Mucosa of gallbladder (tissue), 1 donor: Measurements from ENCODE around the gene GGN. TPM values are rescaled to one million over a fixed set of nuclear protein-coding genes. Genes with fewer than 3 reads are reported as not detected.
A peak's percentile ranks its signal among the peaks of the same experiment; 100 is the strongest.
"Not testable (repeated sequence)": the region's sequence is repeated elsewhere in the genome, so short reads cannot be mapped to it uniquely, and the experiment has no call there.

ENCODE experiments used
- DNase-seq: peaks from one replicate; pipeline ENCODE4 v3.0.0-alpha.2; 2020; ENCODE audit warnings: low spot score
- total RNA-seq: library from RNA; stranded (reverse); gene quantifications from one replicate; pipeline ENCODE4 v1.2.1, GENCODE V29; 2021
- donor health status: DM: no; HTN: no; CAD: no.

The GGN gene
- total RNA-seq, 1 donor from 2014 or later: 1.8 TPM

DNA sequence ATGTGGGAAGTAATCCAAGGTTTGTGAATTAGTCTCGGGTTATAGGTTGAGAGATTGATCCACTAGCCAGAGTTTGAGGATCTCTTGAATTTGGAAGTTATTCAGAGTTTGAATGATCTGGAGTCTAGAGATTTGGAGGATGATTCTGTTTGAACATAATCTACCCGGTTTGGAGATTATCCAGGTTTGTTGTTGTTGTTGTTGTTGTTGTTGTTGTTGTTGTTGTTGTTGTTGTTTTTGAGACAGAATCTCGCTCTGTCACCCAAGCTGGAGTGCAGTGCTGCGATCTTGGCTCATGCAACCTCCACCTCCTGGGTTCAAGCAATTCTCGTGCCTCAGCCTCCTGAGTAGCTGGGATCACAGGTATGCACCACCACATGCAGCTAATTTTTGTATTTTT lies 24.1 kb upstream of the GGN start:
- DNase-seq: not testable (repeated sequence)

GRCh38 chr19:38411041-38411712 lies 23.3 kb upstream of the GGN start:
- DNase-seq: no peak

DNA sequence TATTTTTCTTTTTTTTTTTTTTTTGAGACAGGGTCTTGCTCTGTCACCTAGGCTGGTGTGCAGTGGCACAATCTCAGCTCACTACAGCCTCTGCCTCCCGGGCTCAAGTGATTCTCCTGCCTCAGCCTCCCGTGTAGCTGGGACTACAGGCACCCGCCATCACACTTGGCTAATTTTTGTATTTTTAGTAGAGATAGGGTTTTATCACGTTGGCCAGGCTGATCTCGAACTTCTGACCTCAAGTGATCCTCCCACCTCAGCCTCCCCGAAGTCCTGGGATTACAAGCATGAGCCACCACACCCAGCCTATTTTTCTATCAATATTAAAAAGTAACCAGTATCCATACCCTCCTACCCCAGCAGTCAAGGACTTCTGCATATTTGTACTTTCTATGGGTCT lies 22.6 kb upstream of the GGN start:
- DNase-seq: not testable (repeated sequence)

DNA sequence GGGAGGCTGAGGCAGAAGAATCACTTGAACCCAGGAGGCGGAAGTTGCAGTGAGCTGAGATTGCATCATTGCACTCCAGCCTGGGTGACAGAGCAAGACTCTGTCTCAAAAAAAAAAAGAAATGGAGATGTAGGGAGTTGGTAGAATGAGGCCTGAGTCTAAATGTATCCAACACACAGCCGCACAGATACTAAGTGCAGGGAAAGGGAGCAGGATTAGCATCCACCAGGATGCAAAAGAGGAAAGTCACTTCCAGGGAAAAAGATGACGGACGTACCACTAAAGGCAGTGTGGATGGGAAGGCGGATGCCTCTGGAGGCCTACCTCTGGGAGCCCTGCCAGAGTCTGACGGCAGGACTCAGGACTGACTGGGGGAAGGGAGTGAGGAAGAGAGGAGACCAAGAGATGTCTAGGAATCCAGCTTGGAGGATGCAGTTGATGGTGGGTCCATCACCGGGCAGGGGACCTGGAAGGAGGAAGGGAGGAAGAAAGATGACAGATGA lies 21.8 kb upstream of the GGN start:
- no peak for DNase-seq

DNA sequence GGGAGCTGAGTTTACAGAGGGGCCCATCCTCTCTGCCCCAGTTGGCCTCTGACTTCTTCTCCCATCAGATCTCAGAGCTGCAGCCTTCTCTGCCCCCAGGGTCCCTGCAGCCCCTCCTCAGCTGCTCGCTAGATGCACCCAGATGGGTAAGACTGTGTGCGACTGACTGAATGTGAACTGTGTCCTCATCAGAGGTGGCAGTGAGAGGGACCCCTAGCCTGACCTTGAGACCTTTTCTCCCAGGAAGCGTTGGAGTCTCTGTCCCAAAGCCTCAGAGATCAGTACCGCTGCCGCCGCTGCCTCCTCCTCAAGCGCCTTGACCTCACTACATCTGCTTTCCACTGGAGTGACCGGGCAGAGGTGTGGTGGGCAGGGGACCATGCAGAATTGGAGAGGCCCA lies 17.4 kb upstream of the GGN start:
- DNase-seq: no peak

DNA sequence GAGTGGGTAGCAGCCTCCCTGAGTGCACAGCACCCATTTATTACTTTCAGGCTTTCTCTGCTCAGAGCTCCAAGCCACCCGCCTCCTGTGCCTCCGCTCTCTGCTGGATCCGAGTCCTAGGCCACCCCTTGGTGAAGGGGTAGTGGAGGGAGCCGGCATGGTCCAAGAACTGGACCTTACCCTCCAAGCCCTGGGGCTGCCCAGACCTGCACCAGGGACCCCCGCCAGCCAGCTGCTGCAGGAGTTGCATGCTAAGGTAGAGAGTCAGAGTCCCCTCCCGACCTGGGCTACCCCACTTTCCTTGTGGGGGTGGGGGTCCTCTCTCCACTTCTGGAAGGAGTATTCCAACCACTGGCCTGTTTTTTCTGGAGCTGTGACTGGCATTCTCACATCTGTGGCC lies 17.0 kb upstream of the GGN start:
- DNase-seq: no peak

DNA sequence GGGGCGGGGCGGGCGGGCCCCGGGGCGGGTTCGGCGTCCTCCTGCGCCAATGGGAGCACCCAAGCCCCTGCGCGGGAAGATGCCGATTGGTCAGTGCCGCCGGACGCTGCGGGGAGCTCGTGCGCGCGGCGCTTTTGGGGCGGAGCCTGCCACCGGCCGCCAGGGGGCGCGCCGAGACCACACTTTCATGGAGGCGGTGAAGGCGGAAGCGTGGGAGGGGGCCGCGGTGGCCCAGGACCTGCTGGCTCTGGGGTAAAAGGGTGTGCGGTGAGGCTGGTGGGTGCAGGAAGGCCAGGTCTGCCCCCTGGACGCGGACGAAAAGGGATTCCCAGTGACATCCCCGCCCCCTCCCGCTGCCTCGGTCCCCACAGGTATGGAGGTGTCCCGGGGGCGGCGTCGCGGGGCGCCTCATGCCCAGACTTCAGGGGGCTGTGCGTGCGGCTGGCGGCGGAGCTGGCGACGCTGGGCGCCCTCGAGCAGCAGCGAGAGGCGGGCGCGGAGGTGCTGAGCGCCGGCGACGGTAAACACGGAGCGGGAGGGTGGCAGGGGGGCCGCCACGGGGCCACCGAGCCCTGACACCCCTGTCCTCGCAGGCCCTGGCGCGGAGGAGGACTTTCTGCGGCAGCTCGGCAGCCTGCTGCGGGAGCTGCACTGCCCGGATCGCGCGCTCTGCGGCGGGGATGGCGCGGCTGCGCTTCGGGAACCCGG lies 15.3 kb upstream of the GGN start, which contains the start of gene FAM98C:
Gene FAM98C (plus strand): TSS at position 127 of the 708 bp plus-strand sequence. CDS start 61 bp downstream, at position 188.
- peak; percentile 98 for DNase-seq

DNA sequence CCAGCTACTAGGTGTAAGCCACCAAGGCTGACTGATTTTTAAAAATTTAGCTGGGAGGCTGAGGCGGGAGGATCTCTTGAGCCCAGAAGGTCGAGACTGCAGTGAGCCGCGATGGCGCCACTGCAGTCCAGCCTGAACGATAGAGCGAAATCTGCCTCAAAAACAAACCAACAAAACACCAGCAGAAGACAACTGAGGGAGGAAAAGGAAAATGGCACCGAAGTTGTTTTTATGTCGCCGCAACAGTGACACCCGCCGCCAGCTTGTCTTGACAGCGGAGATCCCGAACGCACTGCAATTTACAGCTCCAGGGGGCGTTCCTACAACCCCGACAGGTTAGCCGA lies 14.8 kb upstream of the GGN start:
- DNase-seq: no peak

GRCh38 chr19:38401148-38401547 lies 13.3 kb upstream of the GGN start:
- no peak for DNase-seq

- no peak for DNase-seq
Measured at GRCh38 chr19:38400361-38400760, 12.5 kb upstream of the GGN start.

DNA sequence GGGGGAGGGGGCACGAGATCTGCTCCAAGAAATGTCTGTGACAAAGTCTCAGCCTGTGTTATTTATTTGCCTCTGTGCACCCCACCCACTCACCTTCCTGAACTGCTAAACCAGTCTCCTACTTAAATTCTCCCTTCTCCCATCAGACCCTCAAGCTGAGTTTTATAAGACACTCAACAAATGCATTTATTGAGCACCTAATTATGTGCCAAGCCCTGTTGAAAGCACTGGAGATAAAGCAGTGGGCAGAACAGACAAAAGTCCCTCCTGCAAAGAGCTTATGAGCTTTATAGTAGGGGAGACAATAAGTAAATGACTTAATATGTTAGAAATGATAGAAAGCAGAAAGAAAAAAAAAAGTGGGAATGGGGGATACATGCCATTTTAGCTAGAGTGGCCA lies 11.7 kb upstream of the GGN start:
- DNase-seq: no peak

DNA sequence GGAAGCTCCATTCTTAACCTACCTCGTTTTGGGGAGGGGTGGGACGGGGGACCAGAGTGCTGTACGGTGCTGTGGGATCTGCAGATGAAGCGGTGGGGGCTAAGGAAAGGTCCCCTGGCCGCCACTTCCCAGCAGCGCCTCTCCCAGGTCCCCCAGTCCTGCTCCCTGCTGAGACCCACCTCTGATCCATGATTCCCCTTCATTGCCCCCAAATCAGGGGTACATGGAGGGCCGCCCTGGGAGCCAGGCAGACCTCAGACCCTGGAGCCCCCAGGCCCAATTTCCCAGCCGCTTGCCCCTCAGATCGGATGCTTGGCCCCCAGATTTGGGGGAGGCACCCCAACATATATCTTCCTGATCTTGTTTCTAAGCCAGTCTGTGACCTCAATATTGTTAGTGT lies 11.2 kb upstream of the GGN start:
- DNase-seq: no peak

DNA sequence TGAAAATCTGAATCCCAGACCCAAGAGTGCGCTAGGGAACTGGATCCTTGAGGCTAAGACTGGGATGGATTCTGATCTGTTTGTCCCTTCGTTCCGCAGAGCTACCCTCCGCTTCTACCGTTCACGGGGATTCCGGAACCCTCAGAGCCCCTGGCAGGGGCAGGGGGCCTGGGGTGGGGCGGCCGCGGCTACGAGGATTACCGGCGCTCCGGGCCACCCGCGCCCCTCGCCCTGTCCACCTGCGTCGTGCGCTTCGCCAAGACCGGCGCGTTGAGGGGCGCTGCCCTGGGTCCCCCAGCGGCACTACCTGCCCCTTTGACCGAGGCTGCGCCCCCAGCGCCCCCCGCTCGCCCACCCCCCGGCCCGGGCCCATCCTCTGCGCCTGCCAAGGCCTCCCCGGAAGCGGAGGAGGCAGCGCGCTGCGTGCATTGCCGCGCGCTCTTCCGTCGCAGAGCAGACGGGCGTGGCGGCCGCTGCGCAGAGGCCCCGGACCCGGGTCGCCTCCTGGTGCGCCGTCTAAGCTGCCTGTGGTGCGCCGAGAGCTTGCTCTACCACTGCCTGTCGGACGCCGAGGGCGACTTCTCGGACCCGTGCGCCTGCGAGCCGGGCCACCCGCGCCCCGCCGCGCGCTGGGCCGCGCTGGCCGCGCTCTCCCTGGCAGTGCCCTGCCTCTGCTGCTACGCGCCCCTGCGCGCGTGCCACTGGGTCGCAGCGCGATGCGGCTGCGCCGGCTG lies 7.7 kb upstream of the GGN start:
- no peak for DNase-seq

DNA sequence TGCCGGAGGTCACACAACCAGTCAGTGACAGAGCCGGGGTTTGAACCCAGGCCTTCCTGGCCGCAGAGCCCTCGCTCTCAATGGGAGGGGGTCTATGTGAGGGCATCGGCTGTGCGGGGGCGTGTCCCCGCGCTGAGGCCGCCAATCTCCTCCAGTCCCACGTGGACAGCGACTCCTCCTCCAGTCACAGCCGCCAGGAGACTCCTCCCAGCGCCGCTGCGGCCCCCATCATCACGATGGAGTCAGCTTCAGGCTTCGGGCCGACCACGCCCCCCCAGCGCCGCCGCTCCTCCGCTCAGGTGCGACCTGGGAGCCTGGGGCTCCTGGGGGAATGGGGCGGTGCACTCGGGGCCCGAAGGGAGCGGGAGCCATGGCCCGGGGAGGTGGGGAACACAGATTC lies 6.7 kb upstream of the GGN start:
- no peak for DNase-seq

DNA sequence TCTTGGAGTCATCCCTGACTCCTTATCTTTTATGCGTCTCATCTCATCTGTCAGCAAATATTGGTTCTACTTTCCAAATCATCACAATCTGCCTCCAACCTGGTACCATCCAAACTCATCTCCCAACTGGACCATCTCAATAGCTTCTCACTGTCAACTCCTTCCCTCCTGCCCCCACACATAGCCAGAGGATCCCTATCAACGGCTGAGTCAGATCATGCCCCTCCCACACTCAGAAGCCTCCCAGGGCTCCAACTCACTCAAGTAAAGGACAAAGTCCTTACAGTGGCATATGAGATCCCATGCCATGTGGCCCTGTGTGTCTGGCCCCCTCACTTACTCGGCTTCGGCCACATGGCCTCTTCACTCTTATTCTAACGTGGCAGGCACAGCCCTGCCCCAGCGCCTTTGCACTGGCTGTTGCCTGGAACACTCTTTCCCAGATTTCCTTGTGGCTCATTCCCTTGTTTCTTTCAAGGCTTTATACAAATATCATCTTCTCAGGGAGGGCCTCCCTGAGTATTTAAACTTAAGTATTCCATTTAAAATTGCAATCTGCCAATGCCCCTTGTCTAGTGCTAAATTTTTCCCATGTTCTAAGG lies 5.0 kb upstream of the GGN start:
- DNase-seq: no peak

DNA sequence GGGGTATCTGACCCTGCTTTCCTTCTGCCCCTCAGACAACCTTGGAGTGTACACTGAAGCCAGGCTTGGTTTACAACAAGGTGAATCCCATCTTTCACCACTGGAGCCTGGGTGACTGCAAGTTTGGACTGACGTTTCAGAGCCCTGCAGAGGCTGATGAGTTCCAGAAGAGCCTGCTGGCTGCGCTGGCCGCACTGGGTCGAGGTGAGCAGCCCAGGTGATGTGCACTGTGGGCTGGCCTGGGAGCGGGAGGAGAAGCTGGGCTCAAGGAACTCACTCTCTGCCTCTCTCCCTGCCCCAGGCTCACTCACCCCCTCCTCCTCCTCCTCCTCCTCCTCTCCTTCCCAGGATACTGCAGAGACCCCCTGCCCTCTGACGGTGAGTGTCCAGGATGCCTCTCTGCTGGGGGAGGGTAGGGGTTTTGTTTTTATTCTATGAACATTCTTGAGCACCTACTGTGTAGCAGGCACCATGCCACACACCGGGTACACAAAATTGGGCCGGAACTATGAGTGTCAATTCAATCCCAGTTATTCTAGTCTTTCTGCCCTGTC lies 4.2 kb upstream of the GGN start:
- DNase-seq: no peak

- no peak for DNase-seq
Measured at GRCh38 chr19:38389957-38390924, 2.4 kb upstream of the GGN start.

- DNase-seq: no peak
Measured at GRCh38 chr19:38389101-38389925, 1.5 kb upstream of the GGN start.

DNA sequence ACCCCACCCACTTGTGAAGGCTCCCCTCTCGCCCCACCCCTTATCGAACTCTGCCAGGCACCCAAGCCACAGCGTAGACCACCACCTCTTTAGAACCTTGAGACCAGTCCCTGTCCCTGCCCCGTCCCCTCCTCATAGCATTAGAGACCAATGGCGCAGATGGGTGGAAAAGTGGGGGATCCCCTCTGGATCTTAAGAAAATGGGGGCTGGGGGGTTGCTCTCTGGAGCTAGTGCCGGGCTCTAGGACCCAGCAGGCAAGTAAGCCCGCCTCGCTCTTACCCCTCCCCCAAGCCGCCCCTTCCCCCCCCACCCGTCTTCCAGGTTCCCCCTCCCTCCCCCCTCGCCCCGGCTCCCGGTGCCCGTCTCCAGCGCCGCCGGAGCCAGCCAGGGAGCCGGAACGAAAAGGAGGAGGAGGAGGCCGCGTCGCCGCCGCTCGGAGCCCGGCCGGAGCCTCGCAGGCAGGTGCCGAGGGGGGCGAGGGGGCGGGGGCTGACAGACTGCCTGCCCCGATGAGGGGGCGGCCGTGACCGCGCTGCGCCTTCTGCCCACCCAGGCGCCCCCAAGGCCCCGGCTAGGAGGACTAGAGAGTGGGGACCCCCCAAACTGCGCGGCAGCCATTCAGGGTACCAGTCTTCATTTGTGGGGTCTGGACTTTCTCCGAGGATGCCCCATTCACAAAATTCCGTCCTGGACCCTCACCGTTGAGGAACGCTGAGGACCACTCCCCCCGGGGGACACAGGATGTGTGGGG lies 691 bp upstream of the GGN start, which contains the start of gene SPRED3:
Gene SPRED3 (plus strand): TSS at position 349 of the 752 bp plus-strand sequence. CDS start 1,606 bp downstream, outside the sequence.
- no peak for DNase-seq
